ENCODE results near the gene POLR2H.
A peak's percentile ranks its signal among the peaks of the same experiment; 100 is the strongest.

The POLR2H gene

DNA sequence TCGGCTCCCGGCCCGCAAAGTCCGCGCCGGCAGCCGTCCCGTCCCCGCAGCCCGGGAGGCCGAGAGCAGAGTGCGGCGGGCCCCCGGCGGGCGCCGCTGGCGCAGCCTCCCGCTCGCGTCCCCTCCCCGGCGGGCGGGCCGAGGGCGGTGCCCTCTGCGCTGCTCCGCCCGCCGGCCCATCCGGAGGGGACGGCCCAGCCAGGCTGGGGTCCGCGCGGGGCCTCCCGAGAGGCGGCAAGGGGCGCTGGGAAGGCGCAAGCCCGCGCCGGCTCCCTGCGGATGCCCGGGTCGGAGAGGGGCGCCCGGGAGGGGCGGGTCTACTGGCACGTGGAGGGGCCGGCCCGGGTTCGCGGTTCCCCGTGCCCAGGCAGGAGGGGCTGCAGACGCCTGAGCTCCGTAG lies at the start of gene POLR2H, which contains the start of gene CLCN2:
TSS of gene POLR2H (plus strand) at position 179 of the 400 bp plus-strand sequence. CDS start 1,783 bp downstream, outside the sequence.
TSS of gene CLCN2 (minus strand) at position 74 of the 400 bp plus-strand sequence. CDS start 126 bp downstream, outside the sequence.
- peak; percentile 39 for DNase-seq

DNA sequence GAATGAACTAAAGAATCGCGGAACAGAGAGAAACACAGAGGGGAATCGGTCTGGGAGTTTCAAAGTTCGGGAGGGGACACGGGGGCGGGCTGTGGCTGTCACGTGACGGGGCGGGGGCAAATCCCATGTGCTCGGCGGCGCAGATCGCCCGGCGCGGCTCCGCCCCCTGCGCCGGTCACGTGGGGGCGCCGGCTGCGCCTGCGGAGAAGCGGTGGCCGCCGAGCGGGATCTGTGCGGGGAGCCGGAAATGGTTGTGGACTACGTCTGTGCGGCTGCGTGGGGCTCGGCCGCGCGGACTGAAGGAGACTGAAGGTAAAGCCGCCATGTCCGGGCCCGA lies 47.2 kb upstream of the POLR2H start, which contains the start of gene EIF4G1:
TSS of gene EIF4G1 (plus strand) at position 244 of the 337 bp plus-strand sequence. CDS start 1,191 bp downstream, outside the sequence.
- peak; percentile 92 for DNase-seq

DNA sequence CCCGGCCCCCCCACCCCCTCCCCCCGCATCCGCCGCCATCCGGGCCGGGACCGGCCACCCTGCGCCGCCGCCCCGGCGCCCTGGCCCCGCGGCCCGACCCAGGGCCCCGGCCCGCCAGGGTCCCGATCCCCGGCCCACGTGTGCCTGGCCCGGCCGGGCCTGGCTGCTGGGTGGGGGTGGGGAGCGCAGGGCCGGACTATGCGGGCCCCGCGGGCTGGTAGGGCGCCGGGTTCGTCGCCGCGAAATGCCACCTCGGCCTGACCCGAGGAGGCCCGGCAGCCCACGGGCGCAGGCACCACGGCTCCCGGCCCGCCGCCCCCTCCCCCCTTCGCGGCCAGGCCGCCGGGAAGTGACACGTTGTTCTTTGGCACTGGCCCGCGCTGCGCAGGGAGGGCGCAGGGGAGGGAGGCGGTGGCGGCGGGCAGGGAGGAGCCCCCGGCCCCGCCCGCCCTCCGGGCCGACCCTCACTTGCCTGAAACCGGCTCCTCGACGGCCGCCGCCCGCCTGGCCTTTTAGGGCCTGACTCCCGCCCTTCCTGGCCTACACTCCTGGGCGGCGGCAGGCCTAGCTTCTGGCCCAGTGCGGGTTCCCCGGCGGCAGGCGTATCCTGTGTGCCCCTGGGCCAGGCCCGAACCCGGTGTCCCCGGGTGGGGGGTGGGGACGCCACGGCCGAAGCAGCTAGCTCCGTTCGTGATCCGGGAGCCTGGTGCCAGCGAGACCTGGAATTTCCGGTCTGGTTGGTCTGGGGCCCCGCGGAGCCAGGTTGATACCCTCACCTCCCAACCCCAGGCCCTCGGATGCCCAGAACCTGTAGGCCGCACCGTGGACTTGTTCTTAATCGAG lies 46.6 kb upstream of the POLR2H start:
- DNase-seq: no peak

DNA sequence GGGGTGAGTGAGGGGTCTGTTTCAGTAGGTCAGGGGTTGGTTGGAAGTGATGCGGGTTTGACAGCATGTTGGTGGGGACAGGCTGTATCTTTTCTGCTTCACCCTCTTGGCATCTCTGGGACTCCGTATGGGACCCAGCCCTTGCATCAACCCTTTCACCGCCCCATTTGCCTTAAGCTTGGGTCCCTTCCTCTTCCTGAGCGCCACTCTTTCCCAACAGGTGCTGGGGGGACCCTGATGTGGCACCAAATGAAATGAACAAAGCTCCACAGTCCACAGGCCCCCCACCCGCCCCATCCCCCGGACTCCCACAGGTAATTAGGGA lies 46.0 kb upstream of the POLR2H start:
- no peak for DNase-seq

DNA sequence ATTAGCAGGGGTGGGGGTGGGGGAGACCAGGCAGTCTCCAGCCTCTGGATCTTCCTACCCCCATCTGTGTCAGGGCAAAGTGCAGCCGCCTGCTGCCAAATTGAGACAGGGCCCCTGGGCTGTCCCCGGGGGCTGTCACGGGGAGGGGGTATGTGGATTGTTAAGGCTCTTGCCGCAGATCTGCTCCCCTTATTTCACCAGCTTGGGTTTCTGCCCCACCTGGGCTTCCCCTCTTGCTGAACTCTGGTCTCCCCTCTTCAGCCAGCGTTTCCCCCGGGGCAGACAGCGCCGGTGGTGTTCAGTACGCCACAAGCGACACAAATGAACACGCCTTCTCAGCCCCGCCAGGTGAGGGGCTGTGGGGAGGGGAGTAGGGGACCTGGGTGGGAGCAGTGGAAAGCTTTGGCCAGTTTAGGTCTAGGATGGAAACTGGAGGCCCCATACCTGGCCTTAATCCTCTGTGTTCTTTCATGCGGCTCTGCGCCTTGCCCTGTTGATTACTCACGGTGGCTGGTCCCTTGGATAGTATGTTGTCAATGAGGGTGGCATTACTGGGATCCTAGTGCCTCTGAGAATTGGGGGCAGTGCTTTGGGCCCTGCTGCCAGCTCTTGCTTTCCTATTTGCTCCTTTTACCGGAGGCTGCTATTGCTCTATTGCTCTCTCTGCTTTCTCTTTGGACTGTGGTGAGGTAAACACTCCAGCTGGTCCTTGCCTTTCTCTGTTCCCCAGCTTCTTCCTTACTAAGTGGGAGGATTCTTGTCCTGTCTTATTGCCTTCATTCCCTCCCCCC lies 45.4 kb upstream of the POLR2H start:
- DNase-seq: no peak

DNA sequence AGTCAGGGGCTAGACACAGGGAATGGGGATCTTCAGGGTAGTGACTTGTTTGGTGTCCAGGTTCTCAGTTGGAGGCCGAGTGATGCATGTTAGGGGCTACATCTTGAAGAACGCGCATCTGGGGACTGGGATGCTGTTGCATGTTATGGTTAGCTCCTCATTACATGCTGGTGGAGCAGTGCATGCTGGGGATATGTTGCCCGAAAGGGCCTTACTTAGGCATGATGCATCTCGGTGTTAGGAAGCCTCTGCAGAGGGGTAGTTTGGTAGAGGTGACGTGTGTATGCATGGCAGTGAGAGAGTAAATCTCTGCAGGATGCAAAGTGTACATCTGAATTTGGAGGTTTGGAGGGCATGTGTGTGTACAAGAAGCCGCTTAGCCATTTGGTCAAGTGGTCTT lies 44.7 kb upstream of the POLR2H start:
- DNase-seq: no peak

DNA sequence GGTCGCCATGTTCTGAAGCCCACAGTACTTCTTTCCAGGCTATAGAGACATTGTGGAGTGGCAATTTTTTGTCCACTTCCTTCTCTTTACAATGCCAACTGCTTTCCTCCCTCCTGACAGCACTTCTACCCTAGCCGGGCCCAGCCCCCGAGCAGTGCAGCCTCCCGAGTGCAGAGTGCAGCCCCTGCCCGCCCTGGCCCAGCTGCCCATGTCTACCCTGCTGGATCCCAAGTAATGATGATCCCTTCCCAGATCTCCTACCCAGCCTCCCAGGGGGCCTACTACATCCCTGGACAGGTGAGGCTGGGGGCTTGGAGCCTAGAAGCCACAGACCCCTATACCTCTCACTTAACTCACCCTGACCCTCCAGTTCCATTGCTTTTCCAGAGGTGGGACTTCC lies 44.3 kb upstream of the POLR2H start:
- no peak for DNase-seq

DNA sequence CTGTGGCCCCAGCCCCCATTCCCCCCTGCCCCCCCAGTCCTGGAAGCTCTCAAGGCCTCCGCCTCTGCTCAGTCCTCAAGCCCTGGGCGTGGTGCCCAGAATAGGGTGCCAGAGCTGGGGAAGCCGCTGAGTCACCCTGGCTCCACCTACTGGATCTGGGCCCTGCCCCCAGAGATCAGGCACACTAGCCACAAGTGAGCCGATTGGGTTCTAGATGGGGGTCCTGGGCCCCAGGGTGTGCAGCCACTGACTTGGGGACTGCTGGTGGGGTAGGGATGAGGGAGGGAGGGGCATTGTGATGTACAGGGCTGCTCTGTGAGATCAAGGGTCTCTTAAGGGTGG lies 41.4 kb upstream of the POLR2H start:
- DNase-seq: peak; percentile 87

DNA sequence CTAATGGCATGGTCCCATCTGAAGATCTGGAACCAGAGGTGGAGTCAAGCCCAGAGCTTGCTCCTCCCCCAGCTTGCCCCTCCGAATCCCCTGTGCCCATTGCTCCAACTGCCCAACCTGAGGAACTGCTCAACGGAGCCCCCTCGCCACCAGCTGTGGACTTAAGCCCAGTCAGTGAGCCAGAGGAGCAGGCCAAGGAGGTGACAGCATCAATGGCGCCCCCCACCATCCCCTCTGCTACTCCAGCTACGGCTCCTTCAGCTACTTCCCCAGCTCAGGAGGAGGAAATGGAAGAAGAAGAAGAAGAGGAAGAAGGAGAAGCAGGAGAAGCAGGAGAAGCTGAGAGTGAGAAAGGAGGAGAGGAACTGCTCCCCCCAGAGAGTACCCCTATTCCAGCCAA lies 39.8 kb upstream of the POLR2H start:
- DNase-seq: no peak

DNA sequence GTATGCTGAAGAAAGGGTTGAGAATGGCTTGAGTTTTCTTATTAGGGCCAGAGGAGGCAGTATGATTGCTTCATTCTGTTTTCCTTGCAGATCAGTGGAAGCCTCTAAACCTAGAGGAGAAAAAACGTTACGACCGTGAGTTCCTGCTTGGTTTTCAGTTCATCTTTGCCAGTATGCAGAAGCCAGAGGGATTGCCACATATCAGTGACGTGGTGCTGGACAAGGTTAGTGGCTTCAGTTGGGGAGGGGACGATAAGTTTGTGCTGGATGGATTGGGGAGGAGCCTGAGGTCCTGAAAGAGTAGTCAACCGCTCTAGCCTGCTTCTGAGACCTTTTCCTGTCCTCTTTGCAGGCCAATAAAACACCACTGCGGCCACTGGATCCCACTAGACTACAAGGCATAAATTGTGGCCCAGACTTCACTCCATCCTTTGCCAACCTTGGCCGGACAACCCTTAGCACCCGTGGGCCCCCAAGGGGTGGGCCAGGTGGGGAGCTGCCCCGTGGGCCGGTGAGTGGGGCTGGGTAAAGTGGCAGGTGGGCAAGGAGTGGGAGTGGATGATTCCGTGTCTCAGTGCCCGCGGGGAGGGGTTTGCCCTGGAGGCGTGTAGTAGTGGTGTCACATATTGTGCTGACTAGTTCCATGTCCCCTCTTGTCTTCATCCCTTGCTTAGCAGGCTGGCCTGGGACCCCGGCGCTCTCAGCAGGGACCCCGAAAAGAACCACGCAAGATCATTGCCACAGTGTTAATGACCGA lies 38.6 kb upstream of the POLR2H start:
- no peak for DNase-seq

DNA sequence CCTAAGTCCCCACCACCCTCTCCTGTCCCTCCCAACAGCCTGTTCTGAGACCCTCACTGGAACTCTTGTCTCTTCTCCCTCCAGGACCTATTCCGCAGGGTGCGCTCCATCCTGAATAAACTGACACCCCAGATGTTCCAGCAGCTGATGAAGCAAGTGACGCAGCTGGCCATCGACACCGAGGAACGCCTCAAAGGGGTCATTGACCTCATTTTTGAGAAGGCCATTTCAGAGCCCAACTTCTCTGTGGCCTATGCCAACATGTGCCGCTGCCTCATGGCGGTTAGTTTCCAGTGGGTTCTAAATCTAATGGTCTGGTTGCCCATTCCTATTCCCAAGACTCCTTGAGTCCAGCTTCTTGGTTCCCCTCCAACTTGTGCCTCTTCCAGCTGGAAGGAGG lies 37.8 kb upstream of the POLR2H start:
- no peak for DNase-seq

DNA sequence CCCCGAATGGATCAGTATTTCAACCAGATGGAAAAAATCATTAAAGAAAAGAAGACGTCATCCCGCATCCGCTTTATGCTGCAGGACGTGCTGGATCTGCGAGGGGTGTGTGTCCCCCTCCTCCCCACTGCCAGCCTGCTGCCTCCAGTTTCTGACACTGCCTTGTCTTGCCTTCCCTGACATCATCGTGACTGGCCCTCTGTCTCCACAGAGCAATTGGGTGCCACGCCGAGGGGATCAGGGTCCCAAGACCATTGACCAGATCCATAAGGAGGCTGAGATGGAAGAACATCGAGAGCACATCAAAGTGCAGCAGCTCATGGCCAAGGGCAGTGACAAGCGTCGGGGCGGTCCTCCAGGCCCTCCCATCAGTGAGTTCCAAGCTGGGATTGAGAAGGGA lies 36.2 kb upstream of the POLR2H start:
- no peak for DNase-seq

DNA sequence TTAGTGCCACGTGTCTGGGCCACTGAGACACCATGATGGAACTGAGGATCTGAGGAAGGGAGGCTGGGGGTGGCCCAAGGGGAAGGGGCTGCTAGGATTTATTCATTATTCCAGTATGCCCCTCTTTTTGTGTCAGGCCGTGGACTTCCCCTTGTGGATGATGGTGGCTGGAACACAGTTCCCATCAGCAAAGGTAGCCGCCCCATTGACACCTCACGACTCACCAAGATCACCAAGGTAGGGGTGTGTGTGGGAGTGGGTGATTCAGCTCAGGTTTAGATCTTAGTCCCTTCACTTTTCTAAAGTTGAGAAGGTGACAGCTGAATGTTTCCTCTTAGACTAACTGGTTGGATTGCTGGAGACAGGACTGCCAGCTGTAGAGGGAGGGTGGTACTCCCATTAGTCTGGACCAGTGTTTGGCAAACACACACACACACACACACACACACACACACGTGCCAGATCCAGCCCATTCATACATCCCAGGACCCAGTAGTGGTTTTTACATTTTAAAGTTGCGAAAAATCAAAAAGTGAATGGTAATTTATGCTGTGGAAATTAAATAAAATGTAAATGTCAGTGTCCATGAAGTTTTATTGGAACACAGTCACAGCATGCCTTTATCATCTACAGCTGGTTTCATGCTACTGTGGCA lies 35.7 kb upstream of the POLR2H start:
- no peak for DNase-seq

DNA sequence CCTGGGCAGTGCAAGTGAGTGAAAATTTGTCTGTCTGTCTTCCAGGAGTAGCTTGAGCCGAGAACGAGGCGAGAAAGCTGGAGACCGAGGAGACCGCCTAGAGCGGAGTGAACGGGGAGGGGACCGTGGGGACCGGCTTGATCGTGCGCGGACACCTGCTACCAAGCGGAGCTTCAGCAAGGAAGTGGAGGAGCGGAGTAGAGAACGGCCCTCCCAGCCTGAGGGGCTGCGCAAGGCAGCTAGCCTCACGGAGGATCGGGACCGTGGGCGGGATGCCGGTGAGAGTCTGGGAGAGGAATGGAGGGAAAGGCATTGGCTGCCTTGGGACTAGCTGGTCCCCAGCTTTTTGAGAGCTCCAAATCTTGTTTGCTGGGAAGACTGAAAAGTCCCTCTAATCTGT lies 34.3 kb upstream of the POLR2H start:
- no peak for DNase-seq

DNA sequence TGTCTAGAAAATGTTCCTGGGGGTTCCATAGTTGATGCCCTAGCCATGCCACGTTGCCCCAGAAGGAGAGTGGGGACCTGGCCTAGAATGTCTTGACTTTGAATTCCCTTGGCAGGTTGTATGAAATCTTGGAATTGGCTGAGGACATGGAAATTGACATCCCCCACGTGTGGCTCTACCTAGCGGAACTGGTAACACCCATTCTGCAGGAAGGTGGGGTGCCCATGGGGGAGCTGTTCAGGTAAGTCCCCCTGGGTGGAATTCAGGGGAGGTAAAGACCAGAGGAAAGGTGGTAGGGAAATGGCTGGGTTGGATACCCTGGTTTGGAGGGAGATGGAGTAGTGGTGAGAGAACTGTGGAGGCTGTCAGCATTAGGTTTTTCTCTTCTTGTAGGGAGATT lies 33.0 kb upstream of the POLR2H start:
- no peak for DNase-seq

DNA sequence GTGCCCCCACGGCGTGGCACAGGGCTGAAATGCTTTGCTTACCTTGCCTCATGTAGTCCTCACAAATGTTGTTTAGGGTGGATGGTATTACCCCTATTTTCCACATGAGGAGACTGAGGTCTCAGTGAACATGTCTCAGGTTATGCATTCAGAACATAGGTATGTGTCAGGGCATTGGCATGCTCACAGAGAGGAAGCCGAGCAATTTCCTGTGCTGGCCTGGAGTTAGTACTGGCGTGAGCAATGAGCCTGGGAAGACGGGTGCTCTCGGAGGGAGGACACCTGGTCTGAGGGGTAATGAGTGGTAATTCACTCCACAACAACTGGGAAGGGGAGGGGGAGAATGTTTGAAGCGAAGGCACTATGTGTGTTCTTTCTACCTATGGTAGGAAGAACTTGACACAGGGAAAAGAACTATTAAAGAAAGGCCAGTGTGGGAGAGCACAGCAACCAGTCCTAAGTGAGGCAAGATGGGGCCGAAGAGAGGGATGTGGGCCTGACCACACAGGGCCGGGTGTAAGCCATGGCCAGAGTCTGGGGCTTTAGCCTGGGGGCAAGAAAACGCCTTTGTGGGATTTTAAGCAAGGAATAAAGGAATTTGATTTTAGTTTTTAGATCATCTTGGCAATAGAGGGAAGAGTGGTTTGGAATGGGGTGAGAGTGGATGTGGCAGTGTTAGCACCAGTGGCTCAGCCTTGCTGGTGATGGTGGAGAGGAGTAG lies 29.0 kb upstream of the POLR2H start:
- DNase-seq: no peak

DNA sequence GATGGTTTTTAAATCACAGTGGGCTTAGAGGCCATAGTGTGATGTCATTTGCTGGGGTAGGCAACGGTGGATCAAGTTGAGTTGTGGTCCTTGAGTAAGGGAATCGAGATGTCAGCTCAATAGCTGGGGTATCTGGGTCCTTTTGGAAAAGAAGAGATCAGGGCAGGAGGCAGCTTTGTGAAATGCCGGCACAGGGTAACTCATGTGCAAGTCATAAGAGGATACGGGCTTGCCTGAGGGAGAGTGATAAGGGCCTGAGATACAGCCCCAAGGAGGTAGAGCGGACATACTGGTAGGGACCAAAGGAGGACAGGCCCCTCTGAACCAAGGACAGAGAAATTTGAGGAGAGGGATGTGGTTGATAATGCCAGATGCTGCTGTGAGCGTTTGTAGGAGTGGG lies 28.3 kb upstream of the POLR2H start:
- DNase-seq: no peak

DNA sequence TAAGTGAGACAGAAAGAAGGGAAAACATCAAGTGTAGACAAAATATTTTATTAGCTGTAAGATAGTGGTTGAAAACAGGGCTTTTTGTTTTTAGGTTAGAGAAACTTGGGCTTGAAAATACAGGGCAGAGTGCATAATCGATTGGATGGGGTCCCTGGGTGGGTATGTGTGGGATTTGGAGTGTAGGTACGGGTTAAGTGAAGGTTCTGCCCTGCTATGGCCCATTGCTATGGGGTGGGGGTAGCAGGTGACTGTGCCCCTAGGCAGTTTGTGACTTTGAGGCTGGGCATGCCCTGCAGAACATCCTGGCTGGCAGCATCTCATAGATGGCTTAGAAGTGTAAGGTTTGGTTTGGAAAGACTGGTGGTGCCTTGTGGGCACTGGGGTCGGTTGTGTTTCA lies 27.8 kb upstream of the POLR2H start:
- no peak for DNase-seq

DNA sequence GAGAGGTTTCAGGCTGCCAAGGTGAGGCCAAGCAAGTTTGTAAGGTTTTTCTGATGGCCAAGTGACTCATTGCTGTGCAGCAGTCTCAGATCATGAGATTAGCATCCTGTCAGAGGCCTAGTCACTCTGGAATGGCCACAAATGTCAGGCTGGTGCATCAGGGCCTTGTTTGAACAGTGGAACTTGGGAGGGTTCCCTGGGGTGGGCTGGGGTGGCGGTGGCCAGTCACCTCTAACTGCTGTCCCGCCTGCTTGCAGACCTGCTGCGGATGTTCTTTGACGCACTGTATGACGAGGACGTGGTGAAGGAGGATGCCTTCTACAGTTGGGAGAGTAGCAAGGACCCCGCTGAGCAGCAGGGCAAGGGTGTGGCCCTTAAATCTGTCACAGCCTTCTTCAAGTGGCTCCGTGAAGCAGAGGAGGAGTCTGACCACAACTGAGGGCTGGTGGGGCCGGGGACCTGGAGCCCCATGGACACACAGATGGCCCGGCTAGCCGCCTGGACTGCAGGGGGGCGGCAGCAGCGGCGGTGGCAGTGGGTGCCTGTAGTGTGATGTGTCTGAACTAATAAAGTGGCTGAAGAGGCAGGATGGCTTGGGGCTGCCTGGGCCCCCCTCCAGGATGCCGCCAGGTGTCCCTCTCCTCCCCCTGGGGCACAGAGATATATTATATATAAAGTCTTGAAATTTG lies 26.9 kb upstream of the POLR2H start:
- DNase-seq: no peak

DNA sequence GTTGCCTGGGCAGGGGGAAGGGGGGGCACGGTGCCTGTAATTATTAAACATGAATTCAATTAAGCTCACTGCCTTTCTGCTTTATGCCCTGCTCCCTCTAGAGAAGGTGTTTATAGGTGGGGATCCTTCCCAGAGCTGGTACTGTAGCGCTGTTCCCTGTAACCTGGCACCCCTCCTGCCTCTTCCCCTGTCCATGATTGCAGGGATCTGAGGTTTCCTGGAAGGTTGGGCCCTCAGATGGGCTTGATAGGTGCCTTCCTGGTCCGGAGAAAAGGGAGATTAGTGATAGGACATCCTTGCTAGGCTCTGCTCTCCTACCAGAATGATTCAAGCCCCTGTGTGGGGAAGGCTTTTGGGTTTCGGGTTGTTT lies 26.2 kb upstream of the POLR2H start:
- no peak for DNase-seq

DNA sequence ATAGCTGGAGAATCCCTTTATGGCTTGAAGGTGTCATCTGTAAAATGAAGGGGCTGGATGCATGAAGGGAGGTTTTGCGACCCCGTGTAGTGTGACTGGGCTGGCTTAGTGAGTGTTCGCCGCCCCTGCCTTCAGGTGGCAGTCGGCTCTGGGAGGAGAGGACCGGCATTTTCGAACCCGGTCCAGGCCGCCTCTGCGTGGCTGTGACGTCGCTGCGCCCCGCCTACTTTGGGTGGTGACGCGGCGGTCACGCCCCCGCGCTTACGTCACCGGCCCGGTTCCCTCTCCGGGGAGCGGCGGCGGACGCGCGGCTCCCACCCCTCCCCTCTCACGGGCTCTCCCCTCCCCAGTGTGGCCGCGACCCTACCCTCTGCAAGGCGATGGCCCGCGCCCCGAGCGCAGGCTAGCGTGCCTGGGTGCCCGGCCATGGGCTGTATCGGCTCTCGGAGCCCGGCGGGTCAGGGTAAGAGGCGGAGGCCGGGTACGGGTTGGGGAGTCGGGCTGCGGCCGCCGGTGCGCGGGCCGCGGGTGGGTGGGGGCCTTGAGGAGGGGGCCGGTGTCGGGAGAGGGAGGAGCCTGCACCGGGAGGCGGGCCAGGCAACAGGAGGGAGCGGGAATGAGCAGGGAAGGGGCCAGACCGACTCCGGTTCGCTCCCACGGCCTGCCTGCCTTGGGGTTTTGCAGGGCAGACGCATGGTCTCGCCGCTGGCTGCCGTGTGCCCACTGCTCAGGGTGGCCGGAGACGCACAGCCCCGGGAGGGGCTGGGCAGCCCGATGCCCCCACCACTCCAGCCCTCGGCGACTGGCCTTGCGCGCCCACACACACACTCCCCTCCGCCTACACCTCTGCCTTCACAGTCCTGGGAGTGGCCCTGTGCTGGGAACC lies 25.6 kb upstream of the POLR2H start:
- DNase-seq: peak; percentile 61

All from NCI-H446 treated with DMSO at 0.1 percent for 48 hours (cell line).